Parathyroid adenoma (tissue), 2 donors: ENCODE results near the gene PBX4.

Experiments
- H2AFZ ChIP-seq: fragments of 300-600 bp; sonication (generic); one replicate; pipeline ENCODE4 v1.7.0; 2017; ENCODE audit warnings: antibody characterized with exemption, mild to moderate bottlenecking
- H3K27ac ChIP-seq: fragments of 300-600 bp; sonication (generic); one replicate; pipeline ENCODE4 v1.7.0; 2017
- H3K27me3 ChIP-seq: fragments of 300-600 bp; sonication (generic); one replicate; pipeline ENCODE4 v1.7.0; 2017; ENCODE audit warnings: low read length; ENCODE audit not compliant: control insufficient read depth, insufficient read depth
- H3K36me3 ChIP-seq: fragments of 300-600 bp; sonication (generic); one replicate; pipeline ENCODE4 v1.7.0; 2017; ENCODE audit warnings: low read length; ENCODE audit not compliant: control insufficient read depth, insufficient read depth
- H3K4me1 ChIP-seq: fragments of 300-600 bp; sonication (generic); one replicate; pipeline ENCODE4 v1.7.0; 2017; ENCODE audit warnings: control low read depth
- H3K4me2 ChIP-seq: fragments of 300-600 bp; sonication (generic); one replicate; pipeline ENCODE4 v1.7.0; 2017; ENCODE audit warnings: low read length
- H3K4me3 ChIP-seq: fragments of 300-600 bp; sonication (generic); one replicate; pipeline ENCODE4 v1.7.0; 2017; ENCODE audit warnings: low read depth, low read length
- H3K79me2 ChIP-seq: fragments of 300-600 bp; sonication (generic); one replicate; pipeline ENCODE4 v1.7.0; 2017; ENCODE audit warnings: control low read depth
- H3K9ac ChIP-seq: fragments of 300-600 bp; sonication (generic); one replicate; pipeline ENCODE4 v1.7.0; 2017; ENCODE audit warnings: mild to moderate bottlenecking
- H3K9me3 ChIP-seq: fragments of 300-600 bp; sonication (generic); one replicate; pipeline ENCODE4 v1.7.0; 2017; ENCODE audit warnings: low read length; ENCODE audit not compliant: control insufficient read depth
- CTCF ChIP-seq: fragments of 300-600 bp; sonication (generic); IDR thresholded peaks from one replicate; pipeline ENCODE4 v1.7.0; 2017; ENCODE audit warnings: antibody characterized with exemption, mild to moderate bottlenecking
- donor health status: primary hyperparathyroidism.

The PBX4 gene

GRCh38 chr19:19538061-19538784 is 80.3 kb downstream of the PBX4 start, which contains the start of gene CILP2:
TSS of gene CILP2 (plus strand) at chr19:19538265. CDS start at chr19:19538350, 85 bp downstream.
- H3K27me3 ChIP-seq, result peaks cover 3% of the 10 kb centered on the region
- no peak within 1 kb of the TSS for H3K27ac ChIP-seq
- H3K36me3 ChIP-seq, result no peaks in the 10 kb centered on the region
- peak within 1 kb of the TSS; percentile 57 for H2AFZ ChIP-seq
- peak within 1 kb of the TSS; percentile 42 for H3K4me2 ChIP-seq
- H3K9me3 ChIP-seq, result no peaks in the 10 kb centered on the region
- no peak for TF ChIP-seq CTCF
- H3K4me1 ChIP-seq, result peaks cover 3% of the 10 kb centered on the region
- no peak within 1 kb of the TSS for H3K9ac ChIP-seq
- H3K4me3 ChIP-seq, result peak within 1 kb of the TSS; percentile 17
- H3K79me2 ChIP-seq, result no peaks in the 10 kb centered on the region

DNA sequence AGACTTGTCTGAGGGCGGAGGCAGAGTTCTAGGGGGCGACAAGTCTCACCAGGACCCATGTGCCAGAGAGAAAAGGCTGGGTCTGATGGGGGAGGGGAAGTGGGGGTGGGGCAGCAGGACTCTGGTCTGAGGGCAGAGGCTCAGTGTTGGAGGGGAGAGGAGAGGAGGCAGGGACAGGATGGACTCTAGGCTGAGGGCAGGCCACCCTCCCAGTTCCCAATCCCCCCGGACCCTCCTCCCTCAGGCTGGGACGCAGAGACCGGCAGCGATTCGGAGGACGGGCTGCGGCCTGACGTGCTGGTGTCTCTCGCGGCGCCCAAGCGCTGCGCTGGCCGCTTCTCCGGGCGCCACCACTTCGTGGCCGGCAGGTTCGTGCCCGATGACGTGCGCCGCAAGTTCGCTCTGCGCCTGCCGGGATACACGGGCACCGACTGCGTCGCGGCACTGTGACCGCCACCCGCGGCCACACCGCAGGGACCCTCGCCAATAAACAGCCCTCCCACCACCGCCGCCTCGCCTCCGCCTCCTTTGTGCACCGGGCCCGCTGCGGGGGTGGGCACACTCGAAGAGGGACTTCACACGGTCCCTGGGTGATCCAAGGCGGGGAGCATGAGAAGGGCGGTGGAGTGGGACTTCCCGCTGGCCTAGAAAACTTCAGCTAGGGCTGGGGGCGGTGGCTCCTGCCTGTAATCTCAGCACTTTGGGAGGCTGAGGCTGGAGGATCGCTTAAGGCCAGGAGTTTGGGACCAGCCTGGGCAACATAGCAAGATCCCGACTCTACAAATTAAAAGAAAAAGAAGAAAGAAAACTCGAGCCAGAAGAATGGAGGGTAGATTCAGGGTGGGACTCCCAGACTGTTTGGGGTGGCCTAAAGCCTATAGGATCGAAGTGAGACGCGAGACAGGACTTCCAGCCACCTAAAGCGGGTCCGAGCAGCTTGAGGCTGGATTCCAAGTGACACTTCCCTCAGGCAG is 81.1 kb downstream of the PBX4 start:
- Histone ChIP-seq H3K79me2 (no peaks in the 10 kb centered on the region), H3K4me2 (peak overlapping the region; percentile 42), H3K36me3 (no peaks in the 10 kb centered on the region), H3K27ac (no peak overlapping the region), H3K27me3 (peaks cover 3% of the 10 kb centered on the region), H3K4me1 (peaks cover 3% of the 10 kb centered on the region), H3K9ac (no peak overlapping the region), H2AFZ (peak overlapping the region; percentile 29), H3K4me3 (no peak overlapping the region), H3K9me3 (no peaks in the 10 kb centered on the region)
- no peak for TF ChIP-seq CTCF

GRCh38 chr19:19535311-19536191 is 82.9 kb downstream of the PBX4 start:
- Histone ChIP-seq H3K9me3 (no peaks in the 10 kb centered on the region), H3K4me1 (peaks cover 3% of the 10 kb centered on the region), H2AFZ (no peak overlapping the region), H3K79me2 (no peaks in the 10 kb centered on the region), H3K4me3 (no peak overlapping the region), H3K9ac (no peak overlapping the region), H3K27me3 (no peaks in the 10 kb centered on the region), H3K36me3 (no peaks in the 10 kb centered on the region), H3K4me2 (no peak overlapping the region), H3K27ac (no peak overlapping the region)
- no peak for TF ChIP-seq CTCF

DNA sequence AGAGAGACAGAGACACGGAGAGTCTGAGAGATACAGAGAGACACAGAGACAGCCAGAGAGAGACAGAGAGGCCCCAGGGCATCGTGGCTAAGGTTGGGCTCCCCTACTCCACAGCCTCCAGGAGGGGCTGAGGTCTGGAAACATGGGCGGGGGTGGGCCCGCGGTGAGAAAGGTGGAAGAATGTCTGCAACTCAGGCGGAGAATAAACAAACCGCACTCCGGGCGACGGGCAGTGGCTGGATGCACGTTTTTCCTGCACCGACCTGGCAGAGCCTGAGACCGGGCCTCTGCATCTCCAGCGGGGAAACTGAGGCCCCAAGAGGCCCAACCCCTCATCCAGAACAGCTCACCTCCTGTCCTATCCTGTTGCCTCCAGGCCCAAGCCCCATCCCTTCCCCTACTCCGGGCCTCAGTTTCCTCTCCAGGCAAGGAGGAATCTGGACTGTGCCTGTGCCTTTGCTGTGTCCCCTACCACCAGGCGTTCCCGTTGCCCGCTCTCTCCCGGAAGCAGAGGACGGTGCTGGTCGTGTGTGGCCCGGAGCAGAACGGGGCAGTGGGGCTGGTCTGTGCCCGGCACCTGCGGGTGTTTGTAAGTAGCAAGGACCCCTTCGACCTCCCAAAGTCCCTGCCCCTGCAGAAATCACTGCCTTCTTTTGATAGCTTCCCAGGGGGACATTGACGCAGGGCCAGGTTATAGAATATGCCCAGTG is 83.8 kb downstream of the PBX4 start:
- Histone ChIP-seq H3K36me3 (no peaks in the 10 kb centered on the region), H3K9me3 (no peaks in the 10 kb centered on the region), H3K9ac (no peak overlapping the region), H3K79me2 (no peaks in the 10 kb centered on the region), H3K4me2 (no peak overlapping the region), H3K4me1 (peaks cover 3% of the 10 kb centered on the region), H3K4me3 (no peak overlapping the region), H3K27ac (no peak overlapping the region), H2AFZ (no peak overlapping the region), H3K27me3 (no peaks in the 10 kb centered on the region)
- no peak for TF ChIP-seq CTCF
